Peyer's patch (tissue), 4 donors: ENCODE data around the gene CCDC15.

Experiments used
- CTCF ChIP-seq, 6 experiments: fragments of 450-650 bp in 4 of 6; fragments of 200-600 bp in 2 of 6; sonication (generic) in 1 of 6; IDR thresholded peaks; one replicate each; pipeline ENCODE4 v1.5.1; 2017 to 2019; ENCODE audit warnings: antibody characterized with exemption in 6 of 6, mild to moderate bottlenecking in 3 of 6, moderate library complexity in 1 of 6
- POLR2A ChIP-seq, 2 donors: fragments of 450-650 bp; IDR thresholded peaks; one replicate each; pipeline ENCODE4 v1.5.1; 2017; ENCODE audit warnings: antibody characterized with exemption in 2 of 2, mild to moderate bottlenecking in 2 of 2, moderate library complexity in 2 of 2

- TF ChIP-seq CTCF (IDR thresholded peaks at IDR 0.05) (no peak), POLR2A (IDR thresholded peaks at IDR 0.05) (no peak)
These were observed 134.8 kb downstream of the CCDC15 start for GRCh38 chr11:125088576-125089455.
